Panc1 (cell line): ENCODE measurements around the gene PPP2R3B. TPM values are rescaled to one million over a fixed set of nuclear protein-coding genes. Genes with fewer than 3 reads are reported as not detected.
A peak's percentile ranks its signal among the peaks of the same experiment; 100 is the strongest.
"Not testable (repeated sequence)": the region's sequence is repeated elsewhere in the genome, so short reads cannot be mapped to it uniquely, and the experiment has no call there.

ENCODE experiments used
- ATAC-seq: fragments of 200-7000 bp; cut with Tn5 transposase; 2 replicates; pipeline ENCODE4 v1.9.1; 2020; ENCODE audit warnings: mild to moderate bottlenecking, moderate library complexity
- BruUV-seq: library from RNA; stranded (reverse); fragments of 400-500 nt; replicated peaks from 2 replicates; lab custom pipeline; 2021; lab: Mats Ljungman, UMichigan
- CTCF ChIA-PET: fragments of 300-600 bp; sonication (Branson Sonifier 250); formaldehyde crosslinking; loops from one replicate; lab custom pipeline; 2022; ENCODE audit warnings: antibody characterized with exemption; lab: Charles Lee
- POLR2A ChIA-PET: fragments of 300-600 bp; sonication (Branson Sonifier 250); formaldehyde crosslinking; loops from one replicate; lab custom pipeline; 2022; ENCODE audit warnings: antibody characterized with exemption; lab: Charles Lee
- DNase-seq: peaks from one replicate; pipeline ENCODE4 v3.0.0-alpha.2; 2010; ENCODE audit warnings: low read depth, low spot score
- H3K27ac ChIP-seq: 2 replicates; pipeline ENCODE4 v1.5.1; 2011; ENCODE audit warnings: mild to moderate bottlenecking, low read length, inconsistent platforms
- H3K27me3 ChIP-seq: fragments of 200-500 bp; sonication (Bioruptor generic); 2 replicates; pipeline ENCODE4 v1.6.0; 2014; ENCODE audit warnings: low read length, inconsistent platforms; ENCODE audit not compliant: control insufficient read depth, insufficient read depth
- H3K36me3 ChIP-seq: fragments of 200-500 bp; sonication (Bioruptor generic); 2 replicates; pipeline ENCODE4 v1.5.1; 2014; ENCODE audit warnings: inconsistent platforms, mild to moderate bottlenecking, low read length, moderate library complexity; ENCODE audit not compliant: control insufficient read depth, insufficient read depth
- H3K4me1 ChIP-seq: 2 replicates; pipeline ENCODE4 v1.5.1; 2011; ENCODE audit warnings: inconsistent platforms, mild to moderate bottlenecking, low read length, moderate library complexity; ENCODE audit not compliant: control insufficient read depth, insufficient read depth
- H3K4me3 ChIP-seq, 2 experiments: 2 replicates each; pipeline ENCODE4 v1.5.1; 2011 to 2012; ENCODE audit warnings: low read depth in 2 of 2, low read length in 2 of 2, mild to moderate bottlenecking in 2 of 2, inconsistent platforms in 1 of 2, moderate library complexity in 1 of 2
- H3K9me3 ChIP-seq: fragments of 200-500 bp; sonication (Bioruptor generic); 2 replicates; pipeline ENCODE4 v1.5.1; 2014; ENCODE audit warnings: low read depth, mild to moderate bottlenecking, inconsistent platforms, low read length, moderate library complexity; ENCODE audit not compliant: control insufficient read depth, insufficient read depth
- CTCF ChIP-seq: fragments of 450-650 bp; IDR thresholded peaks from 2 replicates; pipeline ENCODE4 v1.5.1; 2017; ENCODE audit warnings: mild to moderate bottlenecking
- POLR2AphosphoS5 ChIP-seq: IDR thresholded peaks from 2 replicates; pipeline ENCODE4 v1.6.1; 2012; ENCODE audit warnings: mild to moderate bottlenecking, low read depth, low read length, moderate library complexity
- REST ChIP-seq, 2 experiments: IDR thresholded peaks; 2 replicates each; pipeline ENCODE4 v1.6.1; 2011 to 2012; ENCODE audit warnings: low read depth in 2 of 2, control low read depth in 1 of 2, low read length in 1 of 2, mild to moderate bottlenecking in 1 of 2, moderate library complexity in 1 of 2; ENCODE audit not compliant: insufficient read depth in 1 of 2
- SIN3A ChIP-seq: IDR thresholded peaks from 2 replicates; pipeline ENCODE4 v1.6.1; 2012; ENCODE audit warnings: low read depth, mild to moderate bottlenecking, low read length, moderate library complexity, borderline replicate concordance; ENCODE audit not compliant: insufficient read depth
- TCF7L2 ChIP-seq: IDR thresholded peaks from 2 replicates; pipeline ENCODE4 v1.6.1; 2011; ENCODE audit warnings: mild to moderate bottlenecking, low read depth, low read length, inconsistent platforms
- in situ Hi-C: cut with HindIII; loops from 2 replicates; pipeline ENCODE4 v1.10.0; 2016; ENCODE audit warnings: low sequenced_read_pairs, low pct_unique_long_range_greater_than_20kb
- intact Hi-C: fragments of 100-400 bp; cut with micrococcal nuclease; formaldehyde crosslinking; loops from one replicate; pipeline ENCODE4 v1.10.0; 2022; ENCODE audit not compliant: unreplicated experiment
- total RNA-seq: library from RNA; stranded (reverse); gene quantifications from one replicate; pipeline ENCODE4 v1.2.1, GENCODE V29; 2021; ENCODE audit not compliant: unreplicated experiment

PPP2R3B gene
- total RNA-seq, 1 experiment from 2014 or later, result 19.2 TPM

GRCh38 chrX:327660-328126 is 59.0 kb downstream of the PPP2R3B start:
- ChIA-PET POLR2A (no interaction called here), CTCF (no interaction called here)
- ATAC-seq (no peak), DNase-seq (no peak)
- no peak overlapping the region for H3K4me3 ChIP-seq
- TF ChIP-seq SIN3A (no peak), POLR2AphosphoS5 (no peak), CTCF (no peak), TCF7L2 (no peak), REST (IDR thresholded peaks at IDR 0.05; ENCODE audit: insufficient read depth in 1 of 2, low read depth in 2 of 2, low read length in 1 of 2) (no peak)
- intact Hi-C loops (no loop called here), in situ Hi-C loops (no loop called here)
- no peaks in the 10 kb centered on the region for H3K9me3 ChIP-seq
- H3K27me3 ChIP-seq, result no peaks in the 10 kb centered on the region
- no peaks in the 10 kb centered on the region for H3K36me3 ChIP-seq
- no peak overlapping the region for H3K27ac ChIP-seq
- no peaks in the 10 kb centered on the region for H3K4me1 ChIP-seq
- BruUV-seq, result no TSS peak

- H3K27me3 ChIP-seq, H3K9me3 ChIP-seq, in situ Hi-C loops, CTCF ChIA-PET, POLR2A ChIA-PET, DNase-seq, H3K4me1 ChIP-seq, intact Hi-C loops, H3K27ac ChIP-seq, H3K4me3 ChIP-seq, BruUV-seq, H3K36me3 ChIP-seq: not testable (repeated sequence)
- peak; percentile 50; the same call in 1 of the 2 replicates for ATAC-seq
- TF ChIP-seq CTCF, result 0 out of 2 replicates have a peak, but pooled peaks have one; percentile 20
Measured at GRCh38 chrX:324664-325063, 62.0 kb downstream of the PPP2R3B start.
